Endometrial microvascular endothelial cells (primary cell): Measurements from ENCODE around the gene CAPN3. TPM values are rescaled to one million over a fixed set of nuclear protein-coding genes. Genes with fewer than 3 reads are reported as not detected.

ENCODE experiments used
- in situ Hi-C: cut with HindIII; loops from 2 replicates; pipeline ENCODE4 v1.10.0; 2017; ENCODE audit warnings: low sequenced_read_pairs, low pct_unique_long_range_greater_than_20kb; ENCODE audit errors: inconsistent ontology term
- total RNA-seq: library from RNA; depleted of rRNA; stranded (reverse); fragments of >200 nt; gene quantifications from one replicate; pipeline ENCODE4 v1.2.3, GENCODE V29; 2015; ENCODE audit errors: inconsistent ontology term

CAPN3 gene
- total RNA-seq, 1 donor from 2014 or later = 0.09 TPM

- in situ Hi-C loops = no loop called here
Measured at GRCh38 chr15:42427429-42428223, 68.3 kb downstream of the CAPN3 start.

DNA sequence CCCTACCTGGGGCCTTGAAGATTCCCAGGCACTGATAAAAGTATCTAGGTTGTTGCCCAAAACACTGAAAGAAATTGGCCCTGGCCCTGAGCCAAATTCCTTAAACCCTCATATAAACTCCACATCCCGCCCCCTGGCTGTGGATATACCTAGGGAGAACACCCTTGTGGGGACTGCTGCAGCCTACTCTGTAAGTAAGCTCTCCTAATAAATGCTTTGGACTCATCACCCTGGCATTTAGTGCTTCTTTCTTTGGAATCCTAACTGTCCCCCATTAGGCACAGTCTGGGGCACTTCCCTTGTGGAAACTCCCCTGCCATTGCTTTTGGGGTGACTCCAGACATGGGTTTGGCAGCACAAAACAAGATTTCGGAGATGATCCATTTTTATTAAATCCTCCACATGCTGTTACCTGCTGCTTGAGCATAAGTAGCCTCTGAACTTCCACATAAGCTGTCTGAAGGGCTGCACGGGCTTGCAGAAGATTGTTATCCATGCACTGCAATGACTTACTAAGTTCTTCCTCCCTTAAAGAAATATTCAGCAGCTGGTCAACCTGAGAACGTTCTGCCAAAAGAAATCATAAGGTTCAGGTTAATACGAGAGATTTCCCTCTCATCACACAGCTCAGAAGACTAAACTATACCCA lies 85.2 kb downstream of the CAPN3 start:
- in situ Hi-C loops = no loop called here

GRCh38 chr15:42445551-42445950 lies 86.2 kb downstream of the CAPN3 start:
- in situ Hi-C loops = no loop called here

DNA sequence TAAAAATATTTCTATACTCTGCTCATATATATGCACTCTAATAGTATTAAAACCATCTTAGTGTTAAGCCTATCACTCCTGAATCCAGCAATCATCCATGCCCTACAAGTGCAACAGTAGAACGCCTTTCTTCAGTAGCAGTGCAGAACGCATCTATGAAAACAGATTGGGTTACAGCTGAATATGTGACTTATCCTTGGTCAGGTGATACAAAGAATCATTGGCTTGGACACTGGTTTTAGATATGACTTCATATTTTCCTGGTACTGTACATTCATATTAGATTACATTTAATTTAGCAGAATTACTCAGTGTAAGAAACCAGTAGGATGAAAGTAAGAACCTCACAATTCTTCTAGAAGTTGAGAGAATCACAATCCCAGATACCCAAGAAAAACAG lies 88.3 kb downstream of the CAPN3 start:
- in situ Hi-C loops = no loop called here

DNA sequence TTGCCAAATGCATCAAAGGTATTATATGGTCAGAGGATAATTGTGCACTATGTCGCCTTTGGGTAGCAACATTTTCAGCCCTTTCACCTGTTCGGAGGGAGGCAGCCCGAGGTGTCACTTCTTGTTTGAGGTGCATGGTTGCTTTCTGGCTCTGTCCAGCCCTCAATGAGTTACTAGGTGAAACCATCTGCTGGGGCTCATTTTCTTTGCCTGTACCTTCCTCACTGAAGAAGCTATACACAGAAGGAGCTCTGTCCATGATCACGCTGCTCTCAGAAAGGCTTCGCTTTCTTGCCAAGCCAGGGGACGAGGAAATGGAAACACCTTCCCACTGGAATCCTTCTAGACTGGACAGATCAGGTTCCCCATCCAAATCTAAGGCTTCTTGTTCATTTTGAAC lies 89.0 kb downstream of the CAPN3 start:
- in situ Hi-C loops = no loop called here

GRCh38 chr15:42449770-42450424 lies 90.6 kb downstream of the CAPN3 start:
- in situ Hi-C loops = no loop called here

GRCh38 chr15:42450425-42450790 lies 91.1 kb downstream of the CAPN3 start:
- in situ Hi-C loops = no loop called here

DNA sequence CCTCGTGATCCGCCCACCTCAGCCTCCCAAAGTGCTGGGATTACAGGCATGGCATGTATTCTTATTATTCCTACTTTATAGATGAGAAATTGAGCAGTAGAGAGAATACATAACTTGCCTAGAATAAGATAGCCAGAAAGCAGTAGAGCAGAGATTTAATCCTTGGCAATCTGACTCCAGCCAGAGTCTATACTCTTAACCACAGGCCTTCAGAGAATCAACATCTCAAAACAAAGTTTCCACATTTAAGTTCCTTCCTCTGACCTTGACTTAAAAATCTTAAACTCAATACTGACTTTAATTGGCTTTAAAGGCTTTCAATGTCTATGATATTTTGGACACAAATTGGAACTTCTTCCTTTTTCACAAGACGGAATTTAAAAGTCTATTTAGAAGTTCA lies 94.5 kb downstream of the CAPN3 start:
- in situ Hi-C loops = no loop called here

DNA sequence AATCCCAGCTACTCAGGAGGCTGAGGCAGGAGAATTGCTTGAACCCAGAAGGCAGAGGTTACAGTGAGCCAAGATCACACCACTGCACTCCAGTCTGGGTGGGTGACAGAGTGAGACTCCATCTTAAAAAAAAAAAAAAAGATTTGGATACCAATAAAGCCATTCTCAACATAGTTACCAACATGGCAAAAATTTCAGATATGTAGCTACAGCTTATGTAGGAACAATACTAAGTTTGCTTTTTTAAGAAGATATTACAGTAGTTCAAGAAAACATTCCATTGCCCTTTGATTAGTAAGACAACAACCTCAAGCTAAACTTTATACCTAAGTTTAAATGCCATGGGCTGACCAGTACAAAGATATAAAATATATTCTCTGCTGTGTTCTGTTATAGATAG lies 97.2 kb downstream of the CAPN3 start:
- in situ Hi-C loops = no loop called here

- in situ Hi-C loops = no loop called here
Measured at GRCh38 chr15:42456971-42457370, 97.7 kb downstream of the CAPN3 start.

- in situ Hi-C loops = no loop called here
Measured at GRCh38 chr15:42457445-42458442, 98.4 kb downstream of the CAPN3 start.

- in situ Hi-C loops = no loop called here
Measured at GRCh38 chr15:42461261-42461660, 102.0 kb downstream of the CAPN3 start.

Other genes starting within 250 kb of the CAPN3 start
- not detected for gene PLA2G4F, start 202.9 kb upstream of the CAPN3 start, total RNA-seq
- gene VPS39, start 151.2 kb upstream of the CAPN3 start, total RNA-seq = 28.2 TPM
- gene GANC, start 86.3 kb upstream of the CAPN3 start, total RNA-seq = 11.1 TPM
- 35.3 TPM for gene TMEM87A, start 86.1 kb upstream of the CAPN3 start, total RNA-seq
- gene ZNF106, start 131.6 kb downstream of the CAPN3 start, total RNA-seq = 43.7 TPM
- 147 TPM for gene SNAP23, start 136.1 kb downstream of the CAPN3 start, total RNA-seq
- 22.3 TPM for gene LRRC57, start 189.3 kb downstream of the CAPN3 start, total RNA-seq
- 54.8 TPM for gene HAUS2, start 189.3 kb downstream of the CAPN3 start, total RNA-seq
- 3.2 TPM for gene STARD9, start 216.1 kb downstream of the CAPN3 start, total RNA-seq